Raji (cell line): ENCODE results near the gene KCNH5.

ENCODE experiments used
- POLR2A ChIP-seq: IDR thresholded peaks from 2 replicates; pipeline ENCODE4 v1.6.1; 2011; ENCODE audit warnings: low read depth, low read length, control low read depth; ENCODE audit not compliant: insufficient read depth

KCNH5 gene

DNA sequence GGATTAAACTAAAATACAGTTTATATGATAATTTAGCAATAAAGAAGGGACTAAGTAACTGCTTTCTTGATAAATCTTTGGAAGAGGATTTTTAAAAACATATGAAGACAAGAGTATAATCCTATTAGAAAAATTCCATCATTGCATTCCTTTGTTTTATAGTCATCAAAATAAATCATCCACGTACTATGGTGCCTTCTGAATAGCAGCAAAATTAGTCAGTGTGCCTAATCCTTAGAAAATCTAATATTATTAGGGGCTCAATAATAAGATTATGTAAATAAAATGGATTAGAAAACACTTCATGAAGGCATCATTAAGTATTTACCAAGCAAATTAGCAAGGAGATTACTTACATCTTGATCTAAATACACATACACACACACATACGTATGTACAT, 102.1 kb downstream of the KCNH5 start:
- TF ChIP-seq POLR2A, result no peak

DNA sequence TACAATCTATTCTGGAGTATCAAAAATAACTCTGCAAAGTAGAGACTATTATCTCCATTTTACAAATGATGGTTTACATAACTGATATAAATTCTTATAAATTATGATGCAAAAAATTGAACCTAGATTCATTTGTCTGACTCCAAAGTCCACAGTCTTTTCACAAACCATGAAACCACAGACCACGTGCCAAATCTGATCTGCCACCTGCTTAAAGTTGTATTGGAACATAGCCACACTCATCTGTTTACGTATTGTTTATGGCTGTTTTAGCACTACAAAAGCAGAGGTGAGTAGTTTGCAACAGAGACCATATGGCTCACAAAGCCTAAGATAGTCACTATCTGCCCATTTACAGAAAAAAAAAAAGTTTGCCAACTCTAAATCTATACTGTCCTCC, 105.3 kb downstream of the KCNH5 start:
- TF ChIP-seq POLR2A, result no peak

DNA sequence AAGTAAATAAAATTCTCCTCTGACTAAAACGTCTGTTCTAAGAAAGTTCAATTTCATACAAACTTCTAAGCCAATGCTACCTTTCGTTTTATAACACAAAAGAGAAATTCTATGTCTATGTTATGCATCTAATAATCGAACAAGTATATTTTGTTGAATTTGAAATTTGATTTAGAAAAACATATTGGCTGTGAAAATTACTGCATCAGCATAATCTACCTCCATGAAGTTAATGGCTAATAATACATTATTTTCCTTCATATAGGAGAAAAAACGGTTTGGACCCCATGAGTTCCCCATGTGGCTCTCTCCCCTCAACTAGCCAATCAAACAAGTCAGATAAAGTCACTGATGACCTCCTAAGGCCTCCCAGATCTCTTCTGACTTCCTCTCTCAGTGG, 106.5 kb downstream of the KCNH5 start:
- TF ChIP-seq POLR2A, result no peak

DNA sequence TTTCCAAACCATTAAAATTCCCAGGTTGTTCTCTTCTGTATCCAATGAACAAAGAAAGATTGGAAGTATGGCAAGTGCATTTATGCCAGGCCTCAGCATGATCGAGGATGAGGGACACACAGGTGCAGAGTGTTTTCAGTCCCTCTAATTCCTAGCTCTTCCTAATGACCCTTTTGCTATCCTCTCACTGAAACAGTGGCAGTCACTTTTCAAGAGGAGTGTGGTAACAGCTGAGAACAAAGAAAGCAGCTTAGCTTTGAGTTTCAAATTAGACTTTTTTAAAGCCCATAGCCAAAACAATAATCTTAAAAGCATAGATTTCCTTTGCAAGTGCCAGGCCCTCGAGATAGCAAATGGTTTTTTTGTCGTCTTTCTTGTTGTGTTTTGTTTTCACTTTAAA, 110.8 kb downstream of the KCNH5 start:
- no peak for TF ChIP-seq POLR2A

DNA sequence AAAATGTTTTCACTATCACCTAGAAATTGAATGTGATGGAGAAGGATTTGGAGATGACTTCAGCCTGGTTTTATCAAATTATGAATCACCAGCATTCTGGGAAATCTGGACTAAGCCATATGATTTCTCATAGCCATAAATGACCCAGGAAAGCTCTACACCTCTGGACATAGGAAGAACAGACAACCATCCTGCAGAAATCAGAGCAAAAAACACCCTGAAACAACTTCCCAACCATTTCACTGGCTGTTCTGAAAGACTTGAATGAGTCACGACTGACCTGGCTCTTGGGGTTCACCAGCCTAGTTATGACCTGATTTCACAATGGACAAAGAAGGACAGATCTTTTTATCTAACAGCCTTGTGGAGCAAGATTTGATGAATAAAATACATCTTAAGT, 123.8 kb downstream of the KCNH5 start:
- no peak for TF ChIP-seq POLR2A

DNA sequence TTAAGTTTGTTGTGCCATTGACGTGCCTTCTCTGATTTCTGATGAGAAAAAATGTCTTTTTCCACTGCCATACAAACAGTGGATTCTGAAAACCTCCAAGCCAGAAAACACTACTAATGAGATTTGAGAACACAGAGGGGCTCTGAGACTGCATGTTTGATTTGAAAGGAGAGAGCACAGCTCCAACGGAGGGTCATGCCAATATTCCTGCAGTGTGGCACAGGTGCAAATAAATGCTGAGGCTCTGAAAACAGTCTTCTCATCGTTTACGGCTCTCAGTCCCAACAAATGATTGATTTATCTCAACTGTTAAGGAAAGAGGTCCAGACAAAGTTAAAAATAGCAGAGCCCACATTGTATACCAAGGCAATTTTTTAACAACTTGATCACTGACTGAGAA, 128.7 kb downstream of the KCNH5 start:
- no peak for TF ChIP-seq POLR2A

DNA sequence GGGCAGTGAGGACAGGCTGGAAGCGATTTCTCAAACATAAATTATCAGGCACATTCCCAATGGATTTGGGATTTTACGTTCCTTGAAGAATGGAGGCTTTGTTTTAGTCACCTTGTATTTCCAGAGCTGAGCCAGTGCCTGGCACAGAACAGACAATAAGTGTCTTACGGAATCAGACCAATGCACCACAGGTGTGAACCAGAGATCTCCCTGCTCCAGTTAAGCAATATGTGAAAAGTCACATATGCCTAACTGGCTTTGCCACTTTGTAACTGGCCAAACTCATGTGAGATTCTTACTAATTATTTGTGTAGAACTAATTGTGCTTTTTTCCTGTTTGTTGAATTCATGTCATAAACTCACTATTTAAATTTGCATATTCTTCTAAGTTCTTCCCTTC, 130.4 kb downstream of the KCNH5 start:
- TF ChIP-seq POLR2A, result no peak

DNA sequence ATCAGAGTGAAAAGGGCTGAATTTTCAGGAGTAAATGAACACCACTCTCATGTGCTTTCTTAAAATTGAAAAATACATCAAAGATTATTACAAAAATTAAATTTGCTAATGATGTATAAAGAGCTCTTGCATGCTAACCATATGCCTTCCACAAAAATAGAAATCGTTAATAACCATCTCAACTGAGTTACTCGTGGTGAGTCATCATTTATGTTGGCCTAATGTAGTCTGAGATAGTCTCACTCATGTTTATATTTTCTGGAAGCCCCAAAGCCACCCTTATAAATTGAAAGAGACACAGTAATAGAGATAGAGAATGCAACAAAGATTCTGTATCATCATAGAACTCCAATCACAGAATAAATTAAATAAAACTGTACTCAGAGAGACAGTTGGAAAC, 131.2 kb downstream of the KCNH5 start:
- TF ChIP-seq POLR2A, result no peak

DNA sequence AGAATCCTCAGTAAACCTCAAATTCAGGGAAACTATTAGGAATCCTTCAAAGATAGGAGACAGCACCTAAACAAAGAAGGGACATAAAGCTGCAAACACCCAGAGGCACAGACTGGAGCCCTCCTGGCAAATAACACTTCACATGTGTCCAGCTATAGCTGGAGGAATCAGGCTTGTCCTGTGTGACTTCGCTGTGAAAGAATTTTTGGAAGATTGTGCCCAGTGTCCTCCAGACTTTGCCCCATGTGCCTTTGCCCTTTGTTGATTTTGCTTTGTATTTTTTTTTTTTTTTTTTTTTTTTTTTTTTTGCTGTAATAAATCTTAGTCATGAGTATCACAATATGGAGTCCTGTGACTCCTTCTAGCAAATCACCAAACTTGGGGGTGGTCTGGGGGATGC, 136.8 kb downstream of the KCNH5 start:
- TF ChIP-seq POLR2A, result no peak

DNA sequence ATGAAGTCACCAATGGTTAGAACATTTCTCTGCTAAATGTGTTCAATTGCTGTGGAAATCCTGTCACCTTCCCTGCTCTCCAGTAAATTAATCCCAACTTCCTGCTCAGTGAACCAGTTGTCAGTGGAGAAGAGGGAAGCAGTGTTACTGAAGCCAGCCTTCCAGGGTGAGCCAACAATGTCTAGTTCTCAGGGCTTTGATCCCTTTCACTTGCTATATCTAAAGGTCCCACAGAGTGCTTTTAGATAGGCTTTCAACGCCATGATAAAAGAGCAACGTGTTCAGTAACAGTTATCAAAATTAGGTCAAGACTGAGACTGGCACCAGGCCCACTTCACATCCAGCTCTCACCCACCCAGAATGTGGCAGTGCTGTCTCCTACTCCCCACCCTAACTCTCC, 139.7 kb downstream of the KCNH5 start:
- no peak for TF ChIP-seq POLR2A

DNA sequence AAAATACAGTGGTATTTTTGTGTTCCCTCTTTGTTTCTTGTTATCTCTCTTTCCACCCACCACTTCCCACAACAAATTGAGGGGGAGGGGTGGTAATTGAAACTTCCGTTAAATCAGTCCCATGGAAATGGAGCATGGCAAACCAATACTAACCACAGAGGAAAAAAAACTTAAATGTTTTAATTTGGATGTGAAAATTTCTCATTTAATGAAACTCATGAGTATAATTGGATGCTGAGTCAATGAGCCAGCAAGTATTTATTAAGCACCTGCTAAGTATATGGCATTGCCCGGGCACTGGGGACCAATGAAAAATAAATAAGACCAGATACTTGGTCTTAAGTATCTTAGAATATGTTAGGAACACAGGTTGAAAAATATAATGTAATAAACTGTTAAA, 147.5 kb downstream of the KCNH5 start:
- no peak for TF ChIP-seq POLR2A

DNA sequence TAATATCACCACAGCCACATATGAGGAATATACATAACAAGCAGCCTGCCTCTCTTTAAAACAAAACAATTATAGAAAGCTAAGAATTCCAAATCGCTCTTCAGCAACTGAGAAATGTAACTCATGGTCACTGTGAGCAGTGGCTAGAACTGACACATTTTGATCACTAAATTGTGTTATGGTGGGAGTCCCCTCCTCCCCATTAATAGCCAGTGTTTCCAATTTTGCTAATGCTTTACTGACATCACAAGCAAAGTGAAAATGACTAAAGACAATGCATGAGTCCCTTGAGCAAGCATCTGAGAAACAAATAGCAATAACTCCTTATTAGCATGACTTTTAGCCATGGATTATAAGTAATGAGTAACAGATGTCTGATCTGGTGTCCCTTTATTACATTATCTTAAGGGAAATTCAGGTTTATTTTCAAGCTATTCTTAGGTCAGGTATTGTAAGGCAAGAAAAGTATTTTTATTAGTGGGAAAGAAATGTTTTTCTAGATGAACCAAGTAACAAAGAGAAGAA, 148.3 kb downstream of the KCNH5 start:
- no peak for TF ChIP-seq POLR2A

DNA sequence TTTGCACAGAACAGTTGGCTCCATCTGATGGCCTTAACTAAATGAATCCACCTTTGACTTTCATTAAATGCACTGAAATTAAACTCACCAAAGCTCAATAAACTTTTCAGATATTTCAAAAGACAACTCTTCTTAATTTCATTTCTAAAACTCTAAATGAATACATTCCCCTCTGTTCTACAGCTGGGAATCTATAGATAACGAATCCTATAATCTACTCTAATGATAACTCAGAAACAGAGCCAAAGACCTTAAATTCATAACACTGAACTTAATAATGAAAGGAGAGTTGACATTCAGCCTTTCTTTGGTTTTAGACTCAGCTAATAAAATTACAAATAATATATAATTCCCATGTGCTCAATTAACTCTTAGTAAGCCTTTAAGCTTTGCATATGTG, 150.5 kb downstream of the KCNH5 start:
- TF ChIP-seq POLR2A, result no peak

DNA sequence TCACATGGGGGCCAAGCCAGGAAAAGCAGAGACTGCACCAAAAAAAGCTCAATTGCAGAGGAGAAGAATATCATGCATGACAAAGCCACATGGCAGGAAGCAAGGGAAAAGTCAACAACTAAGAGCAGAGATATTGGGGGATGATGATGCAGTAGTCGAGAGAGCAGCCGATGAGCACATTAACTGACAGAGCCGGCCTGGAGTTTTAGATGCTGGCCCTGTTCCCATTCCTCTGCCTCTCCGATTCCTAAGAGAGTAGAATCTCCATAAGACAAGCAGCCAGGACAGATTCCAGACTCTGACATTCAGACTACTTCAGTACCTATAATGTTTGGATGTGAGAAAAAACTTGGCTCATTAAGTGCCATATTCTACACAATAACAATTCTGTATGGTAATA, 155.9 kb downstream of the KCNH5 start:
- no peak for TF ChIP-seq POLR2A

DNA sequence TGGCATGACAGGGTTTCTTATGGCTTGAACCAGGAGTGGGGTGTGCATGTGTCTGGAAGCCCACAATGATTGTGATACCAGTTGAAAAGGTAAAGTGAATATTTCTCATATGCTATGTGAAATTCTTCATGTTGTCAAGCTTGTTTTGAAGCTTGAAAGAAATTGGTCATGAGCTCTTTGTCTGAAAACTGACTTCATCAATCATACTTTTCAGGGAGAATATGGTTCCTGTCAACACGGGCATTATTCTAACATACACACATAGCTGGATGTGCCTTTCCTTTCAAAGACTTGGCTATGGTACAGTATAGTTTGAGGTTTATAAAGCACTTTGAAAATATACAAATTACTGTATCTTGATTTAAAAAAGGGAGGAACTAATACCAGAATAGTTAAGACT, 158.8 kb downstream of the KCNH5 start:
- TF ChIP-seq POLR2A, result no peak

DNA sequence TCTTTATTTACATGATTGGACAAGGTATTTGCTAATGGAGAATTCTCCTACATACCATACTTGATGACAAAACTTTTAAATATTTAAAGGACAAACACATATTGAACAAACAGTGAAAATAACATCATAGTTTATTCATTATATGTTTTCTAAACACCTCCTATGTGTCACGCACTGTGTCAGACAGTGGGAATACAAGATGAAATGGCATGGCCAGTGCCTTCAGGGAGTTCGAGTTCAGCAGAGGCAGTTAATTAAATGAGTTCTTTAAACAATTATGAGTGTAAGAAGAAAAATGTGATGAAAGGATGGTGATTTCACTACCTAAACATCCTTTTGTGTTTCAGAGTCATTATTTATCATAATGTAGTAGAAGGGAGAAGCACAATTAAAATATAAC, 159.8 kb downstream of the KCNH5 start:
- TF ChIP-seq POLR2A, result no peak

DNA sequence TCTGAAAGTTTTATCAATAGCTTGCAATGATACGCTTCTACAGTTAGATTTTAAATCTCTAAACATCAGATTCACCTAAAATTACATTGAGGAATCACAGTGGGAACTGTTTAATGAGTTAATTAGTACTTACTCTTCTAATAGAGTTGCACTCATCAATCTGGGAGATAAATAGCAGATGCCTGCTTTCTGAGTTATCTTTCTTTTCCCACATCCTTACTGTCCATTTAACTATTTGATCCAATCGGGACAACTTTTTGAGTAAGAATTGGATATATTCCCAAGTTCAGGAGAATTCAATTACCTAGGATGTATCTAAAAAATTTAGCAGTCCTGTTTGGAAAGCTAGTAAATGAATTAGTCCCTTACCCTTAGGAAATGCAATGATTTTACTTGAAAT, 162.3 kb downstream of the KCNH5 start:
- TF ChIP-seq POLR2A, result no peak

DNA sequence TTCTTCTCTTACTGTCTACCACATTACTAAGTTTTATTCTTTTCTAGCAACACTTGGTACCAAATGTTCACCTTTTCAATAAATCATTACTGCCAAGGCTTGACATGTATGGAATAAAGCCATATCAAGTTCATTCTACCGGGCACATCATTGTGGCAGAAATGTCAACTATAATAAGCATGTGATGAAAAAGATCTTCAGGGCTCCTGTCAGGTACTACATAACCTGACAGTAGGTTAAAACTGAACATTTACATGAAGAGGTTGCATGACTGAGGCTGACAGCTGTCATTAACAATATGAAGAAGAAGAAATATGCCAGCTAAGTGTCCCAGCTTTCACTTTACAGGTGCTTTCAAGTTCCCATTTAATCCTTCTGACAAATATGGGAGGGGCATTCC, 178.9 kb downstream of the KCNH5 start:
- TF ChIP-seq POLR2A, result no peak
